HEK293T (cell line): ENCODE results near the gene TEDC1.

ENCODE experiments used
- BHLHE40 ChIP-seq: fragments of 450-650 bp; IDR thresholded peaks from 2 replicates; pipeline ENCODE4 v1.6.1; 2016; ENCODE audit warnings: mild to moderate bottlenecking, moderate library complexity, borderline replicate concordance
- HDGF ChIP-seq: fragments of 450-650 bp; IDR thresholded peaks from 2 replicates; pipeline ENCODE4 v1.6.1; 2017; ENCODE audit warnings: antibody characterized with exemption, borderline replicate concordance

GRCh38 chr14:105495990-105496830, 5.2 kb downstream of the TEDC1 start:
- no peak for TF ChIP-seq BHLHE40
- TF ChIP-seq HDGF = no peak
